ENCODE results near the gene CD3E.

The CD3E gene

DNA sequence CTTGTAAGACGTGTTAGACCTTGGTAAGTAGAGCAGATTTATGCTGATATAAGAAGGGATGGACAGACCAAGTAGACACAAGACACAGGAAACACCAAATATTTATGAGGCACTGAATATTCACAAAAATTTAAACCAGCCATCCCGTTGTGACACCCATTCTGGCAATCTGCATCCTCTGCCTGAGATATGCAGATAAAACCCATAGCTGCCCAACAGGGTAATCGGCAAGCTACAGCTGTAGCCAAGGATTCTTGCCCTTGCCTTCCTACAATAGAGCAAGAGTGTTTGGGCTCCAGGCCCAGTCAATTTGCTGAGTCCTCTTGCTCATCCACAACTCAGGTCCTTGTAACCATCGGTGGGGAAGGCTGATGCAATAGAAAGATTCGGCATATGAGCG lies 21.9 kb upstream of the CD3E start:
- no peaks in the 10 kb centered on the region for H3F3A ChIP-seq (ENCODE audit: insufficient read depth)
- no peak overlapping the region for H3K9ac ChIP-seq (ENCODE audit: low read length)
- H4K20me1 ChIP-seq (ENCODE audit: low read depth, low read length), result no peaks in the 10 kb centered on the region
- no peaks in the 10 kb centered on the region for H3K36me3 ChIP-seq (ENCODE audit: low read length)
- no peaks in the 10 kb centered on the region for H3K9me3 ChIP-seq (ENCODE audit: insufficient read depth, low read length)
- H3K4me2 ChIP-seq (ENCODE audit: low read depth, low read length, poor library complexity, severe bottlenecking), result no peak overlapping the region
- H3K79me2 ChIP-seq (ENCODE audit: insufficient read depth, low read length), result no peaks in the 10 kb centered on the region
- H3K4me3 ChIP-seq (ENCODE audit: insufficient read depth, low read length, poor library complexity, severe bottlenecking), result no peak overlapping the region
- H3K27me3 ChIP-seq (ENCODE audit: low read length), result no peaks in the 10 kb centered on the region
- TF ChIP-seq, protein P1, sequence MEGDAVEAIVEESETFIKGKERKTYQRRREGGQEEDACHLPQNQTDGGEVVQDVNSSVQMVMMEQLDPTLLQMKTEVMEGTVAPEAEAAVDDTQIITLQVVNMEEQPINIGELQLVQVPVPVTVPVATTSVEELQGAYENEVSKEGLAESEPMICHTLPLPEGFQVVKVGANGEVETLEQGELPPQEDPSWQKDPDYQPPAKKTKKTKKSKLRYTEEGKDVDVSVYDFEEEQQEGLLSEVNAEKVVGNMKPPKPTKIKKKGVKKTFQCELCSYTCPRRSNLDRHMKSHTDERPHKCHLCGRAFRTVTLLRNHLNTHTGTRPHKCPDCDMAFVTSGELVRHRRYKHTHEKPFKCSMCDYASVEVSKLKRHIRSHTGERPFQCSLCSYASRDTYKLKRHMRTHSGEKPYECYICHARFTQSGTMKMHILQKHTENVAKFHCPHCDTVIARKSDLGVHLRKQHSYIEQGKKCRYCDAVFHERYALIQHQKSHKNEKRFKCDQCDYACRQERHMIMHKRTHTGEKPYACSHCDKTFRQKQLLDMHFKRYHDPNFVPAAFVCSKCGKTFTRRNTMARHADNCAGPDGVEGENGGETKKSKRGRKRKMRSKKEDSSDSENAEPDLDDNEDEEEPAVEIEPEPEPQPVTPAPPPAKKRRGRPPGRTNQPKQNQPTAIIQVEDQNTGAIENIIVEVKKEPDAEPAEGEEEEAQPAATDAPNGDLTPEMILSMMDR (IDR thresholded peaks at IDR 0.05; ENCODE audit: insufficient read depth, low read length, poor library complexity, severe bottlenecking), result no peak
- no peak for TF ChIP-seq EZH2phosphoT487 (conservative IDR thresholded peaks at IDR 0.05; ENCODE audit: low read length)
- no peak overlapping the region for H3K27ac ChIP-seq (ENCODE audit: low read depth, low read length)
- no peaks in the 10 kb centered on the region for H3K9me2 ChIP-seq (replicated peaks; ENCODE audit: insufficient read depth, low read length)
- no peak overlapping the region for H2AFZ ChIP-seq (ENCODE audit: low read depth, low read length, severe bottlenecking)

DNA sequence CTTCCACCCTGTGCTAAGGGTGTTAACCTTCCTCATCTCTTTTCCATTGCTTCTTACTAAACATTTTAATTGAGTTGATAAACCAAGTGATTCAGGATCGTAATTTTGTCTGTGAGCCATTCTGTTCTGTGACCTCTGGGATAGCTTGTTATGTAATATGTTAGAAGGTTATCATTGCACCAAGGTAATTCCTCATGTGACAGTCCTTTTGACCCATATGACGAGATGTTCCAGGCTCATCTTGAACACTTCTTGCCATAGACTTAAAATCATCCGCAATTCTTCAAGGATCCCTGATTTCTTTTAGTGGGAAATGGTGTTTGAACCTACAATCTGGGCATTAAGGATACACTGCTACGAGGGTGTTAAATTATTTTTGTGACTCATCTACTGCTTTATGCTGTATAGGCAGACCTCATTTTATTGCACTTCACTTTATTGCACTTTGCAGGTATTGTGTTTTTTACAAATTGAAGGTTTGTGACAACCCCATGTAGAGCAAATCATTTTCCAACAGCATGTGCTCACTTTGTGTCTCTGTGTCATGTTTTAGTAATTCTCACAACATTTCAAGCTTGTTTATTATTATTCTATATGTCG lies 21.4 kb upstream of the CD3E start:
- H3K9me2 ChIP-seq (replicated peaks; ENCODE audit: insufficient read depth, low read length), result no peaks in the 10 kb centered on the region
- no peaks in the 10 kb centered on the region for H4K20me1 ChIP-seq (ENCODE audit: low read depth, low read length)
- no peak overlapping the region for H3K4me3 ChIP-seq (ENCODE audit: insufficient read depth, low read length, poor library complexity, severe bottlenecking)
- TF ChIP-seq, protein P1 (IDR thresholded peaks at IDR 0.05; ENCODE audit: insufficient read depth, low read length, poor library complexity, severe bottlenecking), result no peak
- TF ChIP-seq EZH2phosphoT487 (conservative IDR thresholded peaks at IDR 0.05; ENCODE audit: low read length), result no peak
- H2AFZ ChIP-seq (ENCODE audit: low read depth, low read length, severe bottlenecking), result no peak overlapping the region
- no peaks in the 10 kb centered on the region for H3K79me2 ChIP-seq (ENCODE audit: insufficient read depth, low read length)
- no peak overlapping the region for H3K9ac ChIP-seq (ENCODE audit: low read length)
- no peak overlapping the region for H3K4me2 ChIP-seq (ENCODE audit: low read depth, low read length, poor library complexity, severe bottlenecking)
- no peaks in the 10 kb centered on the region for H3K36me3 ChIP-seq (ENCODE audit: low read length)
- H3K27me3 ChIP-seq (ENCODE audit: low read length), result no peaks in the 10 kb centered on the region
- H3K9me3 ChIP-seq (ENCODE audit: insufficient read depth, low read length), result no peaks in the 10 kb centered on the region
- H3F3A ChIP-seq (ENCODE audit: insufficient read depth), result no peaks in the 10 kb centered on the region
- H3K27ac ChIP-seq (ENCODE audit: low read depth, low read length), result no peak overlapping the region

GRCh38 chr11:118283756-118284350 lies 20.7 kb upstream of the CD3E start:
- TF ChIP-seq EZH2phosphoT487 (conservative IDR thresholded peaks at IDR 0.05; ENCODE audit: low read length), result no peak
- TF ChIP-seq, protein P1 (IDR thresholded peaks at IDR 0.05; ENCODE audit: insufficient read depth, low read length, poor library complexity, severe bottlenecking), result no peak
- Histone ChIP-seq H4K20me1 (ENCODE audit: low read depth, low read length) (no peaks in the 10 kb centered on the region), H3K9me3 (ENCODE audit: insufficient read depth, low read length) (no peaks in the 10 kb centered on the region), H3K79me2 (ENCODE audit: insufficient read depth, low read length) (no peaks in the 10 kb centered on the region), H3F3A (ENCODE audit: insufficient read depth) (no peaks in the 10 kb centered on the region), H3K9ac (ENCODE audit: low read length) (no peak overlapping the region), H2AFZ (ENCODE audit: low read depth, low read length, severe bottlenecking) (no peak overlapping the region), H3K4me3 (ENCODE audit: insufficient read depth, low read length, poor library complexity, severe bottlenecking) (no peak overlapping the region), H3K27ac (ENCODE audit: low read depth, low read length) (no peak overlapping the region), H3K36me3 (ENCODE audit: low read length) (no peaks in the 10 kb centered on the region), H3K4me2 (ENCODE audit: low read depth, low read length, poor library complexity, severe bottlenecking) (no peak overlapping the region), H3K27me3 (ENCODE audit: low read length) (no peaks in the 10 kb centered on the region), H3K9me2 (replicated peaks; ENCODE audit: insufficient read depth, low read length) (no peaks in the 10 kb centered on the region)
